AG09319 (cell line): ENCODE measurements around the gene ABCC12.

Experiments
- DNase-seq: peaks from one replicate; pipeline ENCODE4 v3.0.0-alpha.2; 2010; ENCODE audit warnings: low read depth; ENCODE audit errors: extremely low read depth
- TF ChIP-seq, protein P1 (sequence below): IDR thresholded peaks from 2 replicates; pipeline ENCODE4 v1.5.1; 2011; ENCODE audit warnings: low read depth, mild to moderate bottlenecking, inconsistent platforms, low read length, moderate library complexity

ABCC12 gene

GRCh38 chr16:48123104-48123788, 32.5 kb downstream of the ABCC12 start:
- TF ChIP-seq, protein P1, sequence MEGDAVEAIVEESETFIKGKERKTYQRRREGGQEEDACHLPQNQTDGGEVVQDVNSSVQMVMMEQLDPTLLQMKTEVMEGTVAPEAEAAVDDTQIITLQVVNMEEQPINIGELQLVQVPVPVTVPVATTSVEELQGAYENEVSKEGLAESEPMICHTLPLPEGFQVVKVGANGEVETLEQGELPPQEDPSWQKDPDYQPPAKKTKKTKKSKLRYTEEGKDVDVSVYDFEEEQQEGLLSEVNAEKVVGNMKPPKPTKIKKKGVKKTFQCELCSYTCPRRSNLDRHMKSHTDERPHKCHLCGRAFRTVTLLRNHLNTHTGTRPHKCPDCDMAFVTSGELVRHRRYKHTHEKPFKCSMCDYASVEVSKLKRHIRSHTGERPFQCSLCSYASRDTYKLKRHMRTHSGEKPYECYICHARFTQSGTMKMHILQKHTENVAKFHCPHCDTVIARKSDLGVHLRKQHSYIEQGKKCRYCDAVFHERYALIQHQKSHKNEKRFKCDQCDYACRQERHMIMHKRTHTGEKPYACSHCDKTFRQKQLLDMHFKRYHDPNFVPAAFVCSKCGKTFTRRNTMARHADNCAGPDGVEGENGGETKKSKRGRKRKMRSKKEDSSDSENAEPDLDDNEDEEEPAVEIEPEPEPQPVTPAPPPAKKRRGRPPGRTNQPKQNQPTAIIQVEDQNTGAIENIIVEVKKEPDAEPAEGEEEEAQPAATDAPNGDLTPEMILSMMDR: no peak
- peak; percentile 85 for DNase-seq

DNA sequence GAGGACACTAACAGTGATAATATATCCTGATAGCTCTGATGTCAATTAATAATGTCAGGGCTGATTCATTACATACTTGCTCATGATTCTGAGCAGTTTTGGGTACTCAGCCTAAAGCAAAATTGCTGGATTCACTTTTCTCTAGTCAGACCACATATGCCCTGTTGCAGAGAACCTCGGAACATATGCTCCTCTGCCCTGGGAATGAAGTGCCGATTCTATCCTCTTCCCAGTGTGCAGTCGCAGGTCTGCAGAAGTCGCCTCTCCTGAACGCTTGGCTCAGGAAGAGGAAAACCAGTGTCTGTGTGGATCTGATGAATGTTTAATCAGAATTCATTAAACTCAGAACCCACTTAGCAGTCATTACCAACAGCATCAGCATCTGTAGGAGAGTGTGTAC, 34.5 kb downstream of the ABCC12 start:
- DNase-seq: no peak
- TF ChIP-seq, protein P1: no peak

DNA sequence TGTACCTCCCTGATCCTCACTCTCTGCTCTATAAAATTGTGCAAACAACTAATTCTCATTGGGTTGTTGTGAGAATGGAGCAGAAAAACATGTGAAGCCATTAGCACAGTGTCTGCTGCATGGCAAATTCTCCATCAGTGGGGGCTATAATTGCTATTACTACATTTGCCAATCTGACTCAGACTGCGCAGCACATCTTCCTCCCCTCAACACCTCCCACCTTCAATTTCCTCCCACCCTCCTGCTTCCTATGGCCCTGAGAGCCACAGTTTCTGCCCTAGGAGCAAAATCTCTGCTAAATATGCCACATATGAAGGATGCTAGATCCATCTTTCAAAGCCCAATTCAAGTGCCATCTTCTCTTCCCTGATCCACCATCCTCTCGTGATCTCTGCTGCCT, 37.0 kb downstream of the ABCC12 start:
- no peak for DNase-seq
- TF ChIP-seq, protein P1: no peak

- no peak for DNase-seq
- TF ChIP-seq, protein P1: peak; percentile 60
Measured at GRCh38 chr16:48117217-48118105, 38.3 kb downstream of the ABCC12 start.

DNA sequence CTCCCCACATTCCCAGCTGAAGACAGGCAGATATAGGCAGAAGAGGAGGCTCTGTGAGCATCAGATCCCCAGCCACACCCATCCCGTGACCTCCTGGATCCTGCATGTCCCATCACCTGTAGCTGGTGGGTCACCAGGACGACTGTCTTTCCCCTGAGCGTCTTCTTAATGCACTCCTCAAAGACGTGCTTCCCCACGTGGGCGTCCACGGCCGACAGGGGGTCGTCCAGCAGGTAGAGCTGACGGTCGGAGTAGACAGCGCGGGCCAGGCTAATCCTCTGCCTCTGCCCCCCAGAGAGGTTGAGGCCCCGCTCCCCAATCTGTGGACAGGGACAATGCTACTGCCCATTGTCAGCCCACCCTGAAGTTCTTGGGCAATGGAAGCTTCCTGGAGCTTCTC, 40.5 kb downstream of the ABCC12 start:
- no peak for DNase-seq
- TF ChIP-seq, protein P1: no peak

- TF ChIP-seq, protein P1: no peak
- DNase-seq: no peak
Measured at GRCh38 chr16:48114410-48114809, 41.4 kb downstream of the ABCC12 start.

DNA sequence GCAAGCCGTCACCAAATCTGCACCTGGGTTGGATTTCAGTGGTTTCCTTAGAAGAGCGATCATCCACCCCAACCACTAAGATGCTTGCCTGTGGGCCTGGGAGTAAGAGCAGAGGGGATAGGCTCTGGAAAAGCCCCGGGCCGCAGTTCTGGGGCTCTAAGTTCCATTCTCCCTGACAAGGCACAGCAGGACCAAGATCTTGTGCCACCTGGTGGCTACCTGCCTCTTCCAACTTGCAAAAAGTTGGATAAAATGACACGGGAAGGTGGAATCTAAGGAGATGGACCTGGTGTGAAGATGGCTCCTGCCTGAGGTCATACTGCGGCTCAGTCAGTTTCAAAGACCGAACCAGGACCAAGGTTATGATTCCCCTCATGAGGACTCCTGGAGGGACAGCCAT, 42.3 kb downstream of the ABCC12 start:
- no peak for DNase-seq
- TF ChIP-seq, protein P1: no peak
